Astrocyte (in vitro differentiated cells and primary cell): ENCODE measurements around the gene PAFAH1B1. TPM values are rescaled to one million over a fixed set of nuclear protein-coding genes. Genes with fewer than 3 reads are reported as not detected.

ENCODE experiments used
- DNase-seq: peaks from one replicate; pipeline ENCODE4 v3.0.0-alpha.2; 2010; ENCODE audit warnings: low read depth
- FAIRE-seq: peaks from 2 replicates; lab custom pipeline; 2011; peaks lifted over from hg19 to GRCh38; lab: Jason Lieb, UNC
- H2AFZ ChIP-seq: 2 replicates; pipeline ENCODE4 v1.6.0; 2012; ENCODE audit warnings: low read depth, low read length, inconsistent platforms
- H3K27ac ChIP-seq: 2 replicates; pipeline ENCODE4 v1.5.1; 2011; ENCODE audit warnings: low read depth, low read length, inconsistent platforms
- H3K27me3 ChIP-seq: 2 replicates; pipeline ENCODE4 v1.6.0; 2011; ENCODE audit warnings: low read length, inconsistent platforms; ENCODE audit not compliant: insufficient read depth
- H3K36me3 ChIP-seq: 2 replicates; pipeline ENCODE4 v1.5.1; 2011; ENCODE audit warnings: low read length, inconsistent platforms; ENCODE audit not compliant: insufficient read depth
- H3K4me1 ChIP-seq: 2 replicates; pipeline ENCODE4 v1.5.1; 2011; ENCODE audit warnings: low read length, inconsistent platforms; ENCODE audit not compliant: insufficient read depth
- H3K4me2 ChIP-seq: 2 replicates; pipeline ENCODE4 v1.6.0; 2012; ENCODE audit warnings: low read length, inconsistent platforms
- H3K4me3 ChIP-seq: 2 replicates; pipeline ENCODE4 v1.5.1; 2011; ENCODE audit warnings: low read depth, mild to moderate bottlenecking, low read length, inconsistent platforms; ENCODE audit not compliant: insufficient read depth
- H3K79me2 ChIP-seq: 2 replicates; pipeline ENCODE4 v1.6.0; 2012; ENCODE audit warnings: mild to moderate bottlenecking, low read length, inconsistent platforms; ENCODE audit not compliant: insufficient read depth
- H3K9ac ChIP-seq: 2 replicates; pipeline ENCODE4 v1.6.0; 2012; ENCODE audit warnings: mild to moderate bottlenecking, low read length, inconsistent platforms
- H3K9me3 ChIP-seq: 2 replicates; pipeline ENCODE4 v1.5.1; 2012; ENCODE audit warnings: low read depth, mild to moderate bottlenecking, low read length, inconsistent platforms; ENCODE audit not compliant: insufficient read depth
- H4K20me1 ChIP-seq: 2 replicates; pipeline ENCODE4 v1.6.0; 2012; ENCODE audit warnings: low read length, inconsistent platforms; ENCODE audit not compliant: insufficient read depth
- H3K27ac Mint-ChIP-seq: one replicate; pipeline ENCODE4 v1.8.0; 2021; ENCODE audit warnings: mild to moderate bottlenecking, mixed read lengths; ENCODE audit not compliant: unreplicated experiment
- H3K27me3 Mint-ChIP-seq: one replicate; pipeline ENCODE4 v1.8.0; 2021; ENCODE audit warnings: low read depth, mixed read lengths; ENCODE audit not compliant: unreplicated experiment
- H3K36me3 Mint-ChIP-seq: one replicate; pipeline ENCODE4 v1.8.0; 2021; ENCODE audit warnings: low read depth, mixed read lengths; ENCODE audit not compliant: unreplicated experiment
- H3K4me1 Mint-ChIP-seq: one replicate; pipeline ENCODE4 v1.8.0; 2021; ENCODE audit warnings: low read depth, mixed read lengths; ENCODE audit not compliant: unreplicated experiment
- H3K4me3 Mint-ChIP-seq: one replicate; pipeline ENCODE4 v1.8.0; 2021; ENCODE audit warnings: mild to moderate bottlenecking, moderate library complexity, mixed read lengths; ENCODE audit not compliant: unreplicated experiment
- H3K9me3 Mint-ChIP-seq: one replicate; pipeline ENCODE4 v1.8.0; 2021; ENCODE audit warnings: mild to moderate bottlenecking, mixed read lengths; ENCODE audit not compliant: unreplicated experiment
- EZH2 ChIP-seq: IDR thresholded peaks from 2 replicates; pipeline ENCODE4 v1.6.1; 2012; ENCODE audit warnings: mild to moderate bottlenecking, low read length, inconsistent platforms; ENCODE audit not compliant: insufficient read depth
- total RNA-seq: library from RNA; stranded (reverse); gene quantifications from 2 replicates; pipeline ENCODE4 v1.2.1, GENCODE V29; 2021
- TF ChIP-seq, protein P1 (sequence below): IDR thresholded peaks from 2 replicates; pipeline ENCODE4 v1.5.1; 2011; ENCODE audit warnings: low read depth, mild to moderate bottlenecking, inconsistent platforms, low read length, moderate library complexity; ENCODE audit not compliant: insufficient read depth

Gene PAFAH1B1
- total RNA-seq, 1 donor from 2014 or later = 195 TPM

DNA sequence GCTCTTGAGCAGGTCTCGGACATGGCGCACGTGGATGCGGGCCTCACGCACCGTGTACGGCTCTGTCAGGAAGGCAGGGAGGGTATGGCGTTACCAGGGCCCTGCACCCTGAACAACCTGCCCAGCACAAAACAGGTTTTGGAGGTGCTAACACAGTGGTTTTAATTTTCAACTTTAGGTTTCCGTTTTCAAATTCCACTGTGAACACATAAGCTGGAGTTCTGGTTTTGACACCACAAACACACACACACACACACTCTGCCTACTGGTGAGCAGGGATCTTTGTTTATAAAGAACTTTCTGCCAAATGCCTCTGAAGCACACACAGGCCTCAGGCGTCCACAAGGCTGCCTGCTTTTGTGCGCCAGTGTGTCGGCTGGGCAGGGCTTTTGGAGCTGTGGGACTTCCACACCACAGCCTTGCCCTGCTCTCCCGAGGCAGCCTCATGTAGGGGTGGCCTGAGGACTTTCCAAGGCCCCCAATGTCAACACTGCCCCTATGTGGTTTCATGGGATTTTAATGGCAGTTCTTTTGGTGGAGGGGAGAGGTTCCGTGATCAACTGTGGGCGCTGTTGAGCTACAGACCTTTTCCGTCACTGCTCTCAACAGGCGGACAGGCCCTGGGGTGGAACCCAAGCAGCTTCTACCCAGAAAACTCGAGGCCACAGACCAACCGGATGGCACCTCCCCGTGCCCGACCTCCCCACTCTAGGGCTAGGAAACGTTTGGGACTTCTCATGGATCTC lies 108.7 kb downstream of the PAFAH1B1 start:
- Mint-ChIP-seq H3K9me3 (no peaks in the 10 kb centered on the region), H3K4me3 (no peak overlapping the region), H3K27ac (no peak overlapping the region), H3K27me3 (no peaks in the 10 kb centered on the region), H3K36me3 (peaks cover 8% of the 10 kb centered on the region), H3K4me1 (peaks cover 13% of the 10 kb centered on the region)
- no peak overlapping the region for H2AFZ ChIP-seq
- peaks cover 12% of the 10 kb centered on the region for H3K4me1 ChIP-seq
- H3K27me3 ChIP-seq = no peaks in the 10 kb centered on the region
- TF ChIP-seq EZH2 = no peak
- TF ChIP-seq, protein P1, sequence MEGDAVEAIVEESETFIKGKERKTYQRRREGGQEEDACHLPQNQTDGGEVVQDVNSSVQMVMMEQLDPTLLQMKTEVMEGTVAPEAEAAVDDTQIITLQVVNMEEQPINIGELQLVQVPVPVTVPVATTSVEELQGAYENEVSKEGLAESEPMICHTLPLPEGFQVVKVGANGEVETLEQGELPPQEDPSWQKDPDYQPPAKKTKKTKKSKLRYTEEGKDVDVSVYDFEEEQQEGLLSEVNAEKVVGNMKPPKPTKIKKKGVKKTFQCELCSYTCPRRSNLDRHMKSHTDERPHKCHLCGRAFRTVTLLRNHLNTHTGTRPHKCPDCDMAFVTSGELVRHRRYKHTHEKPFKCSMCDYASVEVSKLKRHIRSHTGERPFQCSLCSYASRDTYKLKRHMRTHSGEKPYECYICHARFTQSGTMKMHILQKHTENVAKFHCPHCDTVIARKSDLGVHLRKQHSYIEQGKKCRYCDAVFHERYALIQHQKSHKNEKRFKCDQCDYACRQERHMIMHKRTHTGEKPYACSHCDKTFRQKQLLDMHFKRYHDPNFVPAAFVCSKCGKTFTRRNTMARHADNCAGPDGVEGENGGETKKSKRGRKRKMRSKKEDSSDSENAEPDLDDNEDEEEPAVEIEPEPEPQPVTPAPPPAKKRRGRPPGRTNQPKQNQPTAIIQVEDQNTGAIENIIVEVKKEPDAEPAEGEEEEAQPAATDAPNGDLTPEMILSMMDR = no peak
- H3K9ac ChIP-seq = no peak overlapping the region
- peaks cover 36% of the 10 kb centered on the region for H3K79me2 ChIP-seq
- no peak for DNase-seq
- no peak for FAIRE-seq
- H3K27ac ChIP-seq = no peak overlapping the region
- no peak overlapping the region for H3K4me2 ChIP-seq
- no peaks in the 10 kb centered on the region for H3K9me3 ChIP-seq
- no peak overlapping the region for H3K4me3 ChIP-seq
- peaks cover 11% of the 10 kb centered on the region for H3K36me3 ChIP-seq
- H4K20me1 ChIP-seq = peaks cover 42% of the 10 kb centered on the region

DNA sequence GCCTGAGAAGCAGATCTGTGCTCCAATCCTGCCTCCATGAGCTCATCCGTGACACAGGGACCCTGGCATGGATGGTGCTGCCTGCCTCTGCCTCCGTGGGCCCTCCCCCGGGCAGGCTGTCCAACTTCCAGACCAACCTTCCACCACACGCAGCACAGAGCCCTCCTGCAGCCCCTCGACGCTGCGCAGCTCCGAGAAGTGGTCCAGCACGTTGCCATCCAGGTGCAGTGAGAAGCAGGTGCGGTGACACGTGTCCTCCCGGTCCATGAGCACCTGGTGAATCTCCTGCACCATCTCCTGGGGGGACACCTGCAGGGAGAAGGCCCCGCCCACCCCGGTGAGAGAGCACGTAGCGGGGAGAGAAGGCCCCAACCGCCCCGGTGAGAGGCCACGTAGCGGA lies 109.7 kb downstream of the PAFAH1B1 start:
- Mint-ChIP-seq H3K27ac (no peak overlapping the region), H3K9me3 (no peaks in the 10 kb centered on the region), H3K4me1 (peaks cover 13% of the 10 kb centered on the region), H3K36me3 (peaks cover 6% of the 10 kb centered on the region), H3K27me3 (no peaks in the 10 kb centered on the region), H3K4me3 (no peak overlapping the region)
- TF ChIP-seq, protein P1 = no peak
- TF ChIP-seq EZH2 = no peak
- FAIRE-seq (no peak), DNase-seq (no peak)
- Histone ChIP-seq H3K27ac (no peak overlapping the region), H3K4me1 (peaks cover 12% of the 10 kb centered on the region), H3K36me3 (peaks cover 11% of the 10 kb centered on the region), H2AFZ (no peak overlapping the region), H3K79me2 (peaks cover 46% of the 10 kb centered on the region), H3K9me3 (no peaks in the 10 kb centered on the region), H4K20me1 (peaks cover 52% of the 10 kb centered on the region), H3K27me3 (no peaks in the 10 kb centered on the region), H3K9ac (no peak overlapping the region), H3K4me2 (no peak overlapping the region), H3K4me3 (no peak overlapping the region)

DNA sequence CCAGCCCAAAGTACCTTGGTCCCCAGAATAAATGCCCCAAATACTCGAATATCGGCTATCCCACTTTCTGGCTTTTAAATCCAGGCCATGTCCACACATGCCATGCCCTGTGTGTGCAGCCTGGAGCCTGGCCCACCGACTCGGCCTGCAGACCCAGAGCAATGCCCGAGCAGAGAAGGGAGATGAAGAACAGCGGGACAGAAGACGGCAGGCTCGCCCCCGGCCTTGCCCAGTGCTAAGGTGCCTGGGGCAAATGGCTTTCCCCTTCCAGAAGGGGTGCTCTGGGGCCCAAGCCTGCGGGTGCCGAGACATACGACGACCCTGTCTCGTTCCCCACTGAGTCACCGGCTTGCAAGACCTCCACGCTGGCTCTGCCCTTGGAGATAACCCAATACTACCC lies 110.2 kb downstream of the PAFAH1B1 start:
- Histone ChIP-seq H3K9me3 (no peaks in the 10 kb centered on the region), H3K27me3 (no peaks in the 10 kb centered on the region), H3K9ac (no peak overlapping the region), H3K27ac (no peak overlapping the region), H3K4me3 (no peak overlapping the region), H4K20me1 (peaks cover 56% of the 10 kb centered on the region), H3K4me1 (peaks cover 12% of the 10 kb centered on the region), H3K4me2 (no peak overlapping the region), H3K36me3 (peaks cover 11% of the 10 kb centered on the region), H3K79me2 (peaks cover 50% of the 10 kb centered on the region), H2AFZ (no peak overlapping the region)
- no peak for FAIRE-seq
- H3K27me3 Mint-ChIP-seq = no peaks in the 10 kb centered on the region
- no peak overlapping the region for H3K27ac Mint-ChIP-seq
- peaks cover 13% of the 10 kb centered on the region for H3K4me1 Mint-ChIP-seq
- peaks cover 6% of the 10 kb centered on the region for H3K36me3 Mint-ChIP-seq
- TF ChIP-seq, protein P1 = no peak
- no peak for TF ChIP-seq EZH2
- no peaks in the 10 kb centered on the region for H3K9me3 Mint-ChIP-seq
- no peak overlapping the region for H3K4me3 Mint-ChIP-seq
- DNase-seq = no peak
